ENCODE results near the gene SULT6B1.
"Not testable (repeated sequence)": the region's sequence is repeated elsewhere in the genome, so short reads cannot be mapped to it uniquely, and the experiment has no call there.

The SULT6B1 gene

DNA sequence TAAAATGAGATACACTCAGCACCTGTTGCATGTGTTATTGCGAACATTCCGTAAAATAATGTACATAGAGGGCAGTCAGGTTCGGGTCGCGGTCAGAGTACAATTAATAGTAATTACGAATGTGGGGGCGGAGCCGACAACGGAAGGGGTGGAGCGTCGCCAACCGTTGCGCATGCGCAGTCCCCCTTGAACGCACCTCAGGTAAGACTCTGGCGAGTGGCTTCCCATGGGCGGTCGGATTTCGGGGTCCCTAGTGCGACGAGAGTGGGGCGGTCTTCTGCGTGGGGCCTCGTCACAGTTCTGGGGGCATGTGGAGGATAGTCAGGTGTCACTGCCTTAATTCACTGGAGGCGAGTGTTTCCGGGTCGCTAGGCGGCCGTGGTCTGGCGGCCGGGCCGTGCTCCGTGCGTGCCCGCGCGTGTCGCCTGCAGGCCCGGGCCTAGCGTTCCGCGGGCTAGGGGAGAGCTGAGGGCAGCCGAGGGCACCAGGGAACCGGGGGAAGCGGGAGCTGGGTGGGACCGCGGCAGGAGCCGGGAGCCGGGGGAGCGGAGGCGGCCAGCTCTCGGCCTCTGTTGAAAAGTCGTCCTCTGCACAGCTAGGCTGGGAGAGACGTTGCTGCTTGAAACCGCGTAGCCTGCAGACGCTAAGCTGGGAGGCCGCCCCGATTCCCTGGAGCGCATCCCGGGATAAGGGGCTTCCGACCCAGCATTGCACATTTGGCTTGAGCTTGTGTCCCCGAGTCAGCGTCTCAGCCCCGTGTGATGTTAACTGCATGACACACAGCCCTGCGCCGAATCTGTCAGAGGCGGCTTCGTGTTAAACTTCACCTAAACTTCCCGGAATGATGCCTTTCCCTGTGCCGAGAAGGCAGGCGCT is 8.1 kb upstream of the SULT6B1 start, which contains the start of gene CEBPZOS:
Gene CEBPZOS (plus strand): TSS at position 177 of the 876 bp plus-strand sequence. CDS start 3,209 bp downstream, outside the sequence.
- in situ Hi-C loops (cut with HindIII; ENCODE audit: low sequenced_read_pairs), result no loop called here

DNA sequence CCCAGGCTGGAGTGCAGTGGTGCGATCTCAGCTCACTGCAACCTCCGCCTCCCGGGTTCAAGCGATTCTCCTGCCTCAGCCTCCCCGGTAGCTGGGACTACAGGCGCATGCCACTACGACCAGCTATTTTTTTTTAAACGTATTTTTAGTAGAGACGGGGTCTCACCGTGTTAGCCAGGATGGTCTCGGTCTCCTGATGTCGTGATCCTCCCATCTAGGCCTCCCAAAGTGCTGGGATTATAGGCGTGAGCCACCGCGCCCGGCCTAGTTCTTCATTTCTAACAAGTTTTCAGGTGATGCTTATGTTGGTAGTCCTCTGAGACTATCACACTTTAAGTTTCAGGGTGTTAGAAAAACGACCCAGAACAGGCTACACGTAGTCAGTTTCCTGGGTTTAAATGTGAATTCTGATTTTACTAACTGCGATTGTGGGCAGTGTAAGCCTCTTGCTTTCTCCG is 7.4 kb upstream of the SULT6B1 start:
- in situ Hi-C loops (cut with HindIII; ENCODE audit: low sequenced_read_pairs), result not testable (repeated sequence)

DNA sequence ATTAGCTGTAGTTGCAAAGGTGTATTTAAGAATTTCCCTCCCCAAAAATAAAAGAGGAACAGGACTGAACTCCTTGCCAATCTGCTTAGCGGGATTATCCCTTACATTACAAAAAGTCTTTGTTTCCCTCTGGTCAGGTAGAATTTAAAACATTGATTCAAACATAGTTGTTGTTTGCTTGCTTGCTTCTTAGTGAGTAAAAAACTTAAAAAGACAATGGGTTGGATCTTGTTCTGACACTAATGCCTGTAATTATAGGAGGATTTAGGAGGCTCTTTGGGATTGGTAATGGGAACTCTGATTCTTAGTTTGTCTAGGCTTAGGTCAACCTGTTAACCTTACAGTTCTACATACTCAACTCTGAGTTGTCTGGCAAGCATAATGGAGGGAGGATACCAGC is 4.1 kb upstream of the SULT6B1 start:
- in situ Hi-C loops (cut with HindIII; ENCODE audit: low sequenced_read_pairs), result no loop called here

DNA sequence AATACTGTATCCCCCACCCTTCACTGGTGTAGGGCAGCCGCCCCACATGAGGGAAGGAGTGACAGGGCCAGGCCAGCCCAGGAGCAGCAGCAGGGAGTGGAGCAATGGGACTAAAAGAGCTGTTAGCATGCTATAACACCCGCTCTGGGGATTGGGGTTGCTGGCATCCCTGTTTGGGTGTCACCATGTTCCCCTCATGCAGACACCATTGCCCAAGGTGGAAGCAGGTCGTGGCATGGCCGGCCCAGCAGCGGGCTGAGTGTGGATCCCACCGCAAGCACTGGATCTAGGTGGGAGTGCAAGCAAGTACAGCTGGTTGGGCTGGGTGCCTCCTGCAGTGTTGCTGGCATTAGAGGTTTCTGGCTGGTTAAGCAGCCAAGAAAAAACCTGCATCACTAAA is 3.3 kb upstream of the SULT6B1 start:
- in situ Hi-C loops (cut with HindIII; ENCODE audit: low sequenced_read_pairs), result no loop called here

DNA sequence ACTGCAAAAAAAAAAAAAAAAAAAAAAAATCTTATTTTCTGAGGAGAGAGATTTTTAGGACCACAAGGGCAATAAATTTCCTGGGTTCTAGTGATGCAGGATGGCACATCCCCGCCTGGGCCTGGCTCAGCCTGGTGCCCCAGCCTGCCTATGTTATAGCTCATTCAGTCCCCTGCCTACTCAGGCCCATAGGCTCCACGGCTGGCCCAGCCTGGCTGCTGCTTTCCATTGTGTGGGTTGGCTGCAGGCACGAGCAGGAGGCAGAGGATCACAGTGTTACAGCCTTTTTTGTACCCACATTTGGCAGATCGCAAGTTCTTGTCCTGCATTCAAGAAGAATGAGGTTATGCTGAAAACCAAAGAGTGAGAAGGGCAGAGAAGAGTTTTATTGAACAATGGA is 2.8 kb upstream of the SULT6B1 start:
- in situ Hi-C loops (cut with HindIII; ENCODE audit: low sequenced_read_pairs), result no loop called here

DNA sequence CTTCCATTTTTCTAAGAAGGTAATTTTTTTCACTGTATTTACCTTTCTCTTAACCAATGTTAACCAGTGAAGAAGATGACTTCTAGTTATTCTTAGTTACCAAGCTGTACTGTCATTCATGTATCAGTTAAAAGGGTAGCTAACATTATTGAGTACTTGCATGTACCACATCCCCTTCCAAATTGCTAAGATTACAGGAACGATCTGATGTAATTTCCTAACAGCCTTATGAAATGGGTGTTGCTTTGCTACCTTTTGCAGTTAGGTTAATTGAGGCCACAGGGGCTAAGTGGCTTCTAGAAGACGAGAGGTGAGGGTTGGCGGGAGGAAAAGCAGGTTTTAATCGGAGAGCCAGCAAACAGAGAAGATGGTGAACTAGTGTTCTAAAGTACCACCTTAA is 1.8 kb upstream of the SULT6B1 start:
- in situ Hi-C loops (cut with HindIII; ENCODE audit: low sequenced_read_pairs), result no loop called here

DNA sequence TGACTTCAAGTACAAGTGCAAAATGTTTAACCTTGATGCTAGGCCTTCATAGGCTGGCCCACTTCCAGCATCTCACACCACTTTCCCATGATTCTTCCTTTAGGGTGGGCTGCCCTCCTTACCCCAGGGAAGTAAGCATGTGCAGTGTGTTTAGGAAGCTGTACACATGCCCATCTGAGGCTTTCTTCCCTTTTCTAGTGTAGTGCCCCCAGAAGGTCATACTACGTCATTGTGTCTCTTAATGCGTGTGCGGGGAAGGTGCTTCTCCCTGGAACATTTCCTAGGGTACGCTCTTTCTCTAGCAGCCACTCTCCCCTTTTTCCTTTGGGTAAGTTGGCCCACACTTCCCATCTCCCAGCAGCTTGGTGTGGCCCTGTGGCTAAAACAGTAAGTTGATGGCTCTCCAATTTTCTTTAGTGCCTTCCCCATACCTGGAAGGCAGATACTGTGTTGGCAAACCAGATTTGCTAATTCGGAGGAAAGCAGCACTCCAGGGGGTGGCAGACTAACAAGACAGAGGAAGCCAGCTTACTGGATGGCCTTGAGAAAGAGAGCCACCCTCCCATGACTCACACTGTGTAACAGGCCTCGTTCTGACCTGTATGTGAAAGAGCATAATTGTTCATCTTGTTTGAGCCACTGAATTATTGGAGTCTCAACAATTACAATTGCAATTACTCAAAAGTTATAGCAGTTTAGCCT is 1.1 kb upstream of the SULT6B1 start:
- in situ Hi-C loops (cut with HindIII; ENCODE audit: low sequenced_read_pairs), result no loop called here

DNA sequence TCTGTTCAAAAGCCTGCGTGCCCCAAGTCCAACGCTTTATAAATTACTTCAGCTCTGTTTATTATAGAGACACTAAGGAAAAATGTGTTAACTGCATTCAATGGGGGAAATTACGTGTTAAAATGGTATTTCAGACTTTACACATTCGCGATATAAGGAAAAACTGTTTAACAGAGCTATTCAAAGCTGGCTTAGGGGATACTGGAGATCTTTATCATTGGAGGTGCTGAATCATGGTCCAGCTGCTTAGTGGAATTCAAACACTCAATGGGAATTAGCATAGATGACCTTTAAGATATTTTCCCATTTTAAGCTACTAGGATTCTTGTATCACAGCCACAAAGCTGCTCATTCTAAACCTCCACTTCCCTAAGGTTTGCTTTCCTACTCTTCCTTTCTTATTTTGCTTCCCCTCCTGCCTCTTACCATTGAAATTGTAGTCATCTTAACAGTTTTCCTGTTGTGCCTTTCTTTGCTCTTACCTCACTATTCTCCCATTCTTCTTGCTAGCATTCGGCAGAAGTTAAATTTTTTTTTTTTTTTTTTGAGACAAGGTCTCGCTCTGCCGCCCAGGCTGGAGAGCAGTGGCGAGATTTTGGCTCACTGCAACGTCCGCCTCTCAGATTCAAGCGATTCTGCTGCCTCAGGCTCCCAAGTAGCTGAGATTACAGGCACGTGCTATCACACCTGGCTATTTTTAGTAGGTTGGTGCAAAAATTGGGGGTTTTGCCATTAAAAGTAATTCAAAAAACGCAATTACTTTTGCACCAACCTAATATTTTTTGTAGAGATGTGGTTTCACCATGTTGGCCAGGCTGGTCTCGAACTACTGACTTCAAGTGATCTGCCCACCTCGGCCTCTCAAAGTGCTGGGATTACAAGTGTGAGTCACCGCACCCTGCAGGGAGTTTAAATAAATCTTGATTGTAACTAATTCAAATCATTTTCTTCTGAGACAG is 6.5 kb downstream of the SULT6B1 start:
- in situ Hi-C loops (cut with HindIII; ENCODE audit: low sequenced_read_pairs), result no loop called here

DNA sequence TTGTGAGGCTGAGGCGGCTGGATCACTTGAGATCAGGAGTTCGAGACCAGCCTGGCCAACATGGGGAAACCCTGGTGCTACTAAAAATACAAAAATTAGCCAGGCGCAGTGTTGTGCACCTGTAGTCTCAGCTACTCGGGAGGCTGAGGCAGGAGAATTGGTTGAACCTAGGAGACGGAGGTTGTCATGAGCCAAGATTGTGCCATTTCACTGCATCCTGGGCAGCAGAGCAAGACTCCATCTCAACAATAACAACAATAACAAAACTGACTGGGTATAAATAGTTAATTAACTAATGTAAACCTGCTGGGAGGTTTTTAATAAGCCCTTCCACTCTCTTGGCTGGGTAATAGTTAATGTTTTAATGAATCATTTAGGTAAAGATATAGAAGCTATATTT is 7.8 kb downstream of the SULT6B1 start:
- in situ Hi-C loops (cut with HindIII; ENCODE audit: low sequenced_read_pairs), result no loop called here

DNA sequence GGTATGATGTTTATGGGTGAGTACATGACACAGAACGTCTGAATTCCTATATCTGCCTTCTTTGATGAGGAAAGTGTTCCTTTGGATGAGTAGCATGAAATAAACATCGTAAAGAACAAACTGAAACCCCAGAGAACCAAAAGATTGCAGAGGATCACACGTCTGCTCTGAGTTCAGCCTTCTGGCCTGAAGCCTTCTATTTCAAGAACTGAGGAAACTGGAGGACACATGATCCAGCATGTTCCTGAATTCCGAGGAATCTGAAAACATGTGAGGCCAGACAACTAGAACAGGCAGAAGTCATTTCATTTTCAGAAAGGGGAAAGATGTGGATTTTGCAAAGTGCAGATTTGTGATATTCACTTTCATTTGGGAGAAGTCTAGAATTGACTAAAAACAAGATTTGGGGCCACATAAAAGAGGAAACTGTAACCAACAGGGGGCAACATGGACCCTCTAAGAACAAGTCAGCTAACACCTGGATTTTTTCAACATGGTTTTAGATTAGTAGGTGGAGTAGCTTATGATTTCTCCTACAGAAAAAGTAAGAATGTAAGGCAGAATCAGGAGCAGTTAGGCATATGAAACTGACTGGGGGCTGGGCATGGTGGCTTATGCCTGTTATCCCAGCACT is 8.3 kb downstream of the SULT6B1 start:
- in situ Hi-C loops (cut with HindIII; ENCODE audit: low sequenced_read_pairs), result no loop called here

DNA sequence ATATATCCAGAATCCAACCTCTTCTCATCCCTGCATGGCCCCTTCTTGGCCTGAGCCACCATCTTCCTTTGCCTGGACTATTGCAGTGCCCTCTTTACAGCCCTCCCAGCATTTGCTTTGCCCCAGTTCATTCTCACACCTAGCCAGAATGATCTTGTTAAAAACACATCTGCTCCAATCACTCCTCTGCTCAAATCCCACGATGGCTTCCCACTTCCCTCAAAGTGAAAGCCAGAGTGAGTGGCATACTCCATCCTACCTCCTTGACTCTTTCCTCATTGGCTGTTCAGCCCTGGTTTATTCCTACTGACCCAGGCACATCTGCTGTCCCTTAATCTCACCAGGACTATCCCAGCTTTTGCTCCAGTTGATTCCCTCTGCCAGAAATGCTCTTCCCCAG is 14.7 kb downstream of the SULT6B1 start:
- in situ Hi-C loops (cut with HindIII; ENCODE audit: low sequenced_read_pairs), result no loop called here

DNA sequence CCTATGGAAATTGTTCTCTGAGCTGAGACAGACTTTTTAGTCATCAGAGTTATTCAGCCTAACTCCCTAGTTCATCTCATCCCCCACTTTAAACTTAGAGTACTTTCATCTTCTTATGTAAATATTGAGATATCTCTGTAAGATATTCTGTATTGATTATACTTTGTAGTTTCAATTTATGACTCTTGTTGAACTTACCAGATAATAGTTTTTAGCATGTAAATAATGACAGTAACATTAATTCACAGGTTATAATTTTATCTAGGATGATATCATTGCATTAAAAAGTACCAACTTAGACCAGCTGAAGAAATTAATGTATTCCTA is 16.9 kb downstream of the SULT6B1 start:
- in situ Hi-C loops (cut with HindIII; ENCODE audit: low sequenced_read_pairs), result no loop called here

DNA sequence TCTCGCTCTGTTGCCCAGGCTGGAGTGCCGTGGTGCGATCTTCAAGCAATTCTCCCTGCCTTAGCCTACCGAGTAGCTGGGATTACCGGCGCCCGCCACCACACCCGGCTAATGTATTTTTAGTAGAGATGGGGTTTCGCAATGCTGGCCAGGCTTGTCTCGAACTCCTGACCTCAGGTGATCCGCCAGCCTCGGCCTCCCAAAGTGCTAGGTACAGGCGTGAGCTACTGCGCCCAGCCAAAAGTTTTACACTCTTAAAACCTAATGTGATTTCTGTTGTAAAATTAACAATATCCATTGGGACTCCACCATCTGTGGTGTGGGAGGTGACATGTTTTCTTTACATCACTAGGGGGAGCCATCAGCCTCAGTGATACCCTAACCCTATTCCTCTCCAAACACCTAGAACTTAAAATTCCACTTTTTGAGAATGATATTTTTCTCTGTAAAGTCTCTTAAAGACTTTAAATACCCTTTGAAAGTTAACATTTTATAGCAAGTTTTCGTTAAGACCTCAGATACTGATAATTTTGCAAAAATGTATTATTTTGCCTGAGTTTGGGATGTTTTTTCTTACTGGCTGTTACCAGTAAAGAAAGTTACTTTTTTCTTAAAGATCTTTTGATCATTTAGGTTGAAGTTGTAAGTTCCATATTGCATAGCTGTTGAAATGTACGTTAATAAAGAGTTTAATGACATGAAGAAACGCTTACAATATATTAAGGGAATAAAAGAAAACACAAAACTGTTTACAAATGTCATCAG is 20.1 kb downstream of the SULT6B1 start:
- in situ Hi-C loops (cut with HindIII; ENCODE audit: low sequenced_read_pairs), result no loop called here

DNA sequence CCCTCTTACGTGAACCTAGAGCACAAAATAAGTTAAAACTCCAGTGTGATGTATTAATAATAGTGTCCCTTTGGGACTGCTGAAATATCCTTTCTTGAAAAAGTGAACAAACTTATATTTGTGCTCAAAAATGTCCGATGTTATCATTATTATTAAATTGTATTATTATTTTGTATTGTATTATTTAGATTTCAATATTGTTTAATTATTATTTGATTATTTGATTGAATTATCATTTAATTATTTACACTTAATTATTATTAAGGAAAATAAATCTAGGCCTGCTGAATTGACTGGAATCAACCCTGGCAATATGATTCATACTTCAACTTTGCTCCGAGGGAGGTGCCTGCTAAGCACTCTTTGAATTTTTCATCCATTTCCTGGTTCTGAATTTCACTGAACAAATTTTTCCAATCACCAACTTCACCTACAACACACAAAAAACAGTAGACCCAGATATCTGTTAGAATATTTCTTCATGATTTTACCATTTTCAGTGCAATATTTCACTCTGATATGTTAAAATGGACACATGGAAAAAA is 20.8 kb downstream of the SULT6B1 start:
- in situ Hi-C loops (cut with HindIII; ENCODE audit: low sequenced_read_pairs), result no loop called here

DNA sequence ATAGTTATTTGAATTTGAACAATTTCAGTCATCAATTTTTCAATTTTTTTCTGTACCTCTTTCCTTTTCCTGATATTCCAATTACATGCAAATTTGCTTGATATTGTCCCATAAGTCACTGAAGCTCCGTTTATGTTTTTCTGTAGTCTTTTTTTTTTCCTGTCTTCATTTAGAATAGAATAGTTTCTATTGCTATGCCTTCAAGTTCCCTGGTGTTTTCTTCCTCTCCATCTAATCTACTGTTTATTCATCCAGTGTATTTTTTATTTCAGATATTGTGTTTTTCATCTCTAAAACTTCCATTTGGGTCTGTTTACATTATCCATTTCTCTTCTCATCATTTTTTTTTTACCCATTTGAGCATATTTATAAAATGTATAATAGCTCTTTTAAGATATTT is 23.7 kb downstream of the SULT6B1 start:
- in situ Hi-C loops (cut with HindIII; ENCODE audit: low sequenced_read_pairs), result no loop called here

DNA sequence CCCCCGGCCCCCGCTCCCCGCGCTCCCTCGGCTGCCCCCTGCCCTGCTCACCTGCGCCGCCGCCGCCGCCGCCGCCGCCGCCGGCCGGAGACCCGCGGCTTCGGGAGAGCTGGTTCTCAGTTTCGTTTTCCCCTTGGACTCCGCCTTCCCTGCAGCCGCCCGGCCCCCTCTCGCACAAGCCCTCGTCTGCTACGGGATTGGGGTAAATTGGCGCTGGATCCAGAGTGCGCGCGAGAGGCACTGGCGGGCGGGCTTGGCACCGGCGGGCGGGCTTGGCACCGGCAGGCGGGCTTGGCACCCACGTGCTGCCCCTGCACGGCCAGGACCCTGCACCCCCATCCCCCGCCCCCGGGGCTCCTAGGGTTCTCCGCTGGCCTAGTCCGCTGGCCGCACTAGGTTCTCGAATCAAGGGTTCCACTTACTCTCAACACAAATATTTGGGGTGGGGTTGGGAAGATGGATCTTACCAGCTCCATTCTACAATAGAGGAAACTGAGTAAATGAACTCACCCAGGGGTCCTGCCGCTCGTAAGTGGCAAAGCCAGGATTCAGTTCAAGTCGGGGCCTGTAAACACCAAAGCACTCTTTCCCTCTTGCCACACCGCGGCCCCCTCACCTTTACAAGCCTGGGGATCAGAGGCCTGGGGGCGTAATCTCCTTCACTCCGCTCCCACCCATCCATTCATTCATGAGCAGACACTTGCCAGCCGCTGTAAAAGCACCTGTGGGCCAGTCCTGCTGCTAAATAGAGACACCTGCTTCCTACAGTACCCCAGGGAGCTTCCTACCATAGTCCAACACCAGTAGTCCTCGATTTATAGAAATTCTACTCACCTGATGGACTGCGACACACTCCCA is 31.4 kb downstream of the SULT6B1 start, which contains the start of gene EIF2AK2:
Gene EIF2AK2 (minus strand): TSS at position 124 of the 858 bp plus-strand sequence. CDS start 9,174 bp downstream, outside the sequence.
- in situ Hi-C loops (cut with HindIII; ENCODE audit: low sequenced_read_pairs), result no loop called here

DNA sequence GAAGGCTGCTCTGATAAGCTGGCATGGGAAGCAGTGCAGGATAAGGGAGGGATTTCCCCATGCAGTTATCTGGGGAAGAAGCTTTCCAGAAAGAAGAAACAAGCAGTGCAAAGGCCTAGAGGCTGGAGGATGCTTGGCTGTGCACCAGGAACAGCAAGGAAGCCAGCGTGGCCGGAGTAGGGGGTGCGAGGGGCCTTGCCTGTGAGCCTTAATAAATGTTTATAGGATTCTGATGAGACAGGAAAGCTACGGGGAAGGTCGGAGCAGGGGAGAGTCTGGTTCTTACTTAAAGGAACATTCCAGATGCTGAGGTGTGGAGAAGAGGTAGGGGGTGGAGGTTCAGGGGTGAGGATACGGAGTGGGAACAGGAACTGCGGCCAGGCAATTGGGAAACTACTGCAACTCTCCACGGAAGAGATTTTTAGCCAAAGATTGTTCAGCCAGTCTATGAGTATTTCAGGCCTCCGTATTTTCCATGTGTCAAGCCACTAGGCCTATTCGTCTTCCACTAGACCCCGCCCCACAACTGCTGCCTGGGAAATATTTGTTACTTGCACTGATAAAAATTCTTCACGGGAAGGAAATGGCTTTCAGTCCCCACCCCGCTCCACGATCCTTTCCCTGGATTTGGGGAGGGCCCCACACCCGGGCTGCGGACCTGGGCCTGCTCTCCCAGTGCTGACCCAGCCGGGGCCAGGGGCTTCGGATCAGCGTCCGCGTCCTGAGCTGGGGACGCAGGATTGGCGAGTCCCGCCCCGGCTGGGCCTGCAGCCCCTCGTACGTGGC is 32.2 kb downstream of the SULT6B1 start:
- in situ Hi-C loops (cut with HindIII; ENCODE audit: low sequenced_read_pairs), result no loop called here

DNA sequence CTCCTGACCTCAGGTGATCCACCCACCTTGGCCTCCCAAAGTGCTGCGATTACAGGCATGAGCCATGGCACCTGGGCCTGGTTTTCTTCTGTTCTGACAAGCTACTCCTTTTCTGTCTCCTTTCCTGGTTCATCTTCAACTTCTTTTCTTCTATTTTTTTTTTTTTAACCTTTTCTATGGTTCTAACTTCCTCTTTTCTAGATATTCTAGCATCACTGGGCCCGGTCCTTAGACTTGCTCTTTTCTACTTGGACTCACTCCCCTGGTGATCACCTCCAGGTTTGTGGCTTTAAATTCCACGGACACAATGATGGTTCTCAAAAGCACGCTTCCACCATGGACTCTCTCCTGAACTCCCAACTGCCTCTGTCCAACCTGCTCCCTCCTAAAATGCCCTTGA is 33.7 kb downstream of the SULT6B1 start:
- in situ Hi-C loops (cut with HindIII; ENCODE audit: low sequenced_read_pairs), result no loop called here

Data from DLD1 (cell line).